NCI-H345 treated with DMSO at 0.1 percent for 48 hours (cell line): ENCODE data around the gene PAPOLB.

Experiments used
- DNase-seq: peaks from one replicate; lab custom pipeline; 2025; ENCODE audit not compliant: unreplicated experiment; lab: John Stamatoyannopoulos, UW

PAPOLB gene

DNA sequence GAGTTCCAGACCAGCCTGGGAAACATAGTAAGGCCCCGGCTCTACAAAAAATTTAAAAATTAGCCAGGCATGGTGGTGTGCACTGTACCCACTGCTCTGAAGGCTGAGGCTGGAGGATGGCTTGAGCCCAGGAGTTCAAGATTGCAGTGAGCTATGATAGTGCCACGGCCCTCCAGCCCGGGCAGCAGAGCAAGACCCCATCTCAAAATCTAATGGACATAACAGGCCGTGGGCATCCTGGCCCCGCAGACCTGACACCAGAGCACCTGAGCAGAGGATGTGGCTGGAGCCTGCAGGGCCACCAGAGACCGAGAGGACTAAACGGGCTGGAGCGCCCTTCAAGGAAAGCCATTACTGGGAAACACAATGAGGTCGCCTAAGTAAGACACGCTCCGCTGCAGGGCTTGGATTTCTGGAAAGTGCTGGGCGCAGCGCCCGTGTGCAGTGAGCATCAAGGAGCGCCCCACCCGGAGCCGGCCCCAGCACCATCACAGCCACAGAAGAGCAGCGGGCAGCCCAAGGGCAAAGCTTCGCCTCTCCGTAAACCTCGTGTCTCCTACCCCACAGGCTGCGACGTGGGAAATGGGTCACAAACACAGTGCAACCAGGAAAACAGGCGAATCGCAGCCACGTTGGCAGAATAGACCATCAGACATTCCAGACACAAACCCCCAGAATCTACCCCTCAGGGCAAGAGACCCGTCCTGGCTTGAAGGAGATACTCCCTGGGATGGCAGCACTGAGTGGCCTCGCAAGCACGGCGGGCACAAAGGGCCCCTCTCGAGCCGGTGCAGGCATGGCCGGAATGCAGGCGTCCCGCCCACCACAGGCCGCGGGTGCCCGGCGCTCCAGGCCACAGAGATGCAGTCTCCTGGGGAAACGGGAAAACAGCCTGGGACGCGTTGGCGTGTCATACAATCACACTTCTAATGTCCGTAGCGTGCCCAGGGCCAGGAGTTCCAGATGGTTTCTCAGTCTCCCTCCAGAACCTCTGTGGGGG lies 16.8 kb upstream of the PAPOLB start:
- DNase-seq: no peak

DNA sequence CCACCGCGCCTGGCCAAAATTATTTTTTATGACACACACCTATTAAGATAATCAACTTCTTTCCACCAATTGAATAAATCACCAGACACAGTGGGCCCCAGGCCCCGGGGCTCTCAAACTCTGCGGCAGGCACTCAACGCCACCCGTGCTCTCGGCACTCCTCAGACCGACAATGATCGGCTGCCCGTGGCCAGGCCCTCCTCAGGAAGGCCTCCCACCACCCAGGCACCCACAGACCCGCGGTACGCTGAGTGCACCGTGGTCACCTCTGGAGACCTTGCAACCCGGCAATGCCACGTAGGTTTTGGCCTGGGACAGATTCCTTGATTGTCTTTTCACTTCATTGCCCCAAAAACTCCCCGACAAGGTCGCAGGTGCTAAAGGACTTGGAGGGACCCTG lies 14.8 kb upstream of the PAPOLB start:
- DNase-seq: no peak

GRCh38 chr7:4875391-4875790 lies 13.6 kb upstream of the PAPOLB start:
- no peak for DNase-seq

GRCh38 chr7:4873071-4873944 lies 11.5 kb upstream of the PAPOLB start:
- DNase-seq: no peak

DNA sequence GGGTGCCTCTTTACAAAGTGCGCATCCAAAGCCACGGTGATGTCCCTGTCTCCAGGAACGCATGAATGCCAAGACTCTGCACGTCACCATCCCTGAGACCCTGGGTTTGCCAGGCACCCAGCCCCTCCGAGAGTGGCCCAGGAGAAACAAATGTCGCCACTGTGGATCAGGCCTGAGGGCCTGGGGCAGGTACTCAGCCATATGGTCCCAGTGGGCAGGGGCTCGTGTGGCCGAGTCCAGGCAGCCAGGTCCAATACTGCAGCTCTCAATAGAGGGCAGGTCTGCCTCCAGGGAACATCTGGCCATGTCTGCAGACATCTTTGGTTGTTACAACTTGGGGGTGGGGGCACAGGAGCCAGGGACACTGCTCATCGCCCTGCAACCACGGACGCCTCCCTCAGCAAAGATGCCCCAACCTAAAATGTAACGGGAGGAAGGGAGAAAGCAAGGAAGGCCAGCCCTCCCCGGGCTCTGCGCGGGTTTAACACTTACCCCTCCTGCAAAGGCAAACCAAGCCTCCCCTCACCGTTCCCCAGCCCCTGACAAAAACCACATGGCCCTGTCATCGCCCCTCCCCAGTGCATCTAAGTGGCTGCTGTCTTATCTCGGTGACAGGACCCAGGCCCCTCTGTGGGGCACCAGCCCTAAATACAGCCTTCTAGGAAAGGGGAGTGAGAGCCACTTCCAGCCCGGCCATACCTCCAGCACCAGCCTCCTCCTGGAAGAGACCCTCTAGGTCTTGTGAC lies 10.3 kb upstream of the PAPOLB start:
- no peak for DNase-seq

- DNase-seq: no peak
These were observed 9.3 kb upstream of the PAPOLB start for GRCh38 chr7:4871056-4871680.

DNA sequence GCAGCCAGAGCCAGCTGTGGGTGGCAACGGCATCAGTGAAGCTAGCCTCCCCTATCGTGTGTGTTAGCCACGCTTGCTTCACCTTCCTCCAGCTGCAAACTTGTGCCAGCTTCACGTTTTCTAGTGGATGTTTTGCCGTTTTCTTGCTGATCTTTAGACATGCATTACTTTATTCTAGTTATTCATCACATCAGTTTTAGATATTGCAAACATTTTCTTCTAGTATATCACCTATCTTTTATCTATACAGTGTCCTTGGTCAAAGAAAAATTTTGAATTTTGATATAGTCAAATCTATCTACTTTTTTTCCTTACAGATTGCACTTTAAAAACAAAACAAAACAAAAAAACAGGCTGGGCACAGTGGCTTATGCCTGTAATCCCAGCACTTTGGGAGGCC lies 6.7 kb upstream of the PAPOLB start:
- no peak for DNase-seq

DNA sequence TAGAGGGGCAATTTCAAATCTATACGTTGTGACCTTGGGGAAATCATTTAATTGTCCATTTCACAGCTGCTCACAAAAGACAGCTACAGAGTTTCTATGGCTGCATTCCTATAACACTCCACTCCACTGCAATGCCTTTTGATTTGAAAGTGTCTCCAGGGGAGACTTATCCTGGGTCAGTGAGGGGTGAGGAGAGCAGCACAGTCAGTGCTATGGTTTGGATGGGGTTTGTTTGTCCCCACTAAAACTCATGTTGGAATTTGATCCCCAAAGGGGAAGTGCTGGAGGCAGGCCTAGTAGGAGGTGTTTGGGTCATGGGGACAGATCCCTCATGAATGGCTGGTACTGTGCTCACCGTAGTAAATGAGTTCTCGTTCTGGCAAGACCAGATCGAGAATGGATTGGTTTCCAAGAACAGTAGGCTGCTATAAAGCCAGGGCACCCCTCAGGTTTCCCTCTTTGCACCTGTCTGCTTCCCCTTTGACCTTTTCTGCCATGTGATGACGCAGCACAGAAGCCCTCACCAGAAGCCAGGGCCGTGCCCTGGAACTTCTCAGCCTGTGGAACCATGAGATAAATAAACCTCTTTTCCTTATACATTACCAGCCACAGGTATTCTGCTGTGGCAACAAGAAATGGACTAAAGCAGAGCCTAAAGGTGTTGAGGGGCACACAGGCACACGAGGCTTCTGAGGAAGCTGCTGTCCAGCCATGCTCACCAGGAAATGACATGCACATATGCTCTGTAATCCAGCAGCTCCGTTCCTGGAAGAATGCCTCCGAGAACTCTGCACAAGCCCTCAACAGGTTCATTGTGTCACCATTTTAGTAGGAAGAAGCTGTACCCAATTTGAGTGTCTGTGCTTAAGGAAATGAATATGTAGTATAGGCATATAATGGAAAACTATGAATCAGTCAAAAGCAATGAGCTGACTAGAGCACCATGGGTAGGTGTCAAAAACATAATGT lies 5.0 kb upstream of the PAPOLB start:
- DNase-seq: no peak

- DNase-seq: no peak
These were observed 326 bp upstream of the PAPOLB start for GRCh38 chr7:4862156-4862555.

DNA sequence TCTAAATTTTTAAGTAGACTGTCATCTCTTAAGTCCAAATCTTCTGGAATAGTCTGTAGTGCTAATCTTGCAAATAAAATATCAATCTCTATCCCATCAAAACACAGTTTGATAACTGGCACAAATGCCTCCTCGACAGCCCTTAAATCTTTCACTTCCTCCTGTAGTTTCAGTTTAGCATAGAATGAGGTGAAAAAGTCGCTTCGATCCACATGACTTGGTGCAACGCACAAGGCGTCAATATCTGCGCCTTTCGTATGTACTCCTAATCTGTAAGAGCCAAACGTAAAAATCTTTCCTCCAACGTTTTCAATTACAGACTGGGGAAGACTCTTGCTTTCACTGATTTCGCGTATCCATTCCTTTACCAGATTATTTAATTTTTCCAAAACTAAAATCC lies 603 bp downstream of the PAPOLB start:
- no peak for DNase-seq

- no peak for DNase-seq
These were observed 4.6 kb downstream of the PAPOLB start for GRCh38 chr7:4857189-4857588.

DNA sequence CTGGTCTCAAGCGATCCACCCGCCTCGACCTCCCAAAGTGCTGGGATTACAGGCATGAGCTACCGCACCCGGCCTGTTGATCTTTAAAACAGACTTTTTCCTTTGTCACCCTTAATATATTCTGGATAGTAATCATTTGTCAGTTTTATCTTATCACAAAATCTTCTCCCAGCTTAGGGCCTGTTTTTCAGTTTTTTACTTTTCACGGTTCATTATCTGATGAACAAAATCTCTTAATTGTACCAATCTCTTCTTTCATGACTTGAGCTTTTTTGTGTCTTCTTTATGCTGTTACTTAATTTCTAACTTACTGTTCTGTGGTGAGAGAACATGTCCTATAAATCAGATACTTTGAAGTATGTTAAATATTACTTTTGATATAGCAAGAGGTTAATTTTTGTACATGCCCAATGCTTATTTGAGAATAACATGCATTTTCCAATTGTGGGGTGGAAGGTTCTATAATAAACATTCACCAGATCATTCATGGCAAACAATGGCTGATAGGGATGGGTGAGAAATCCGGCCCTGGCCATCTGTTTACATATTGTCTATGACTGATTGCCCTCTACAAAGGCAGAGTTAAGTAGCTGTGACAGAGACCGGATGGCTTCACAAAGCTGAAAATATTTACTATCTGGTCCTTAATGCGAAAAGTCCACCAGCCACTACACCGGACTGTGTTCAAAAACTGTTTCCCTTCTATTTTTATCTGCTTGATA lies 5.3 kb downstream of the PAPOLB start:
- no peak for DNase-seq

GRCh38 chr7:4854916-4855315 lies 6.9 kb downstream of the PAPOLB start:
- DNase-seq: no peak

- no peak for DNase-seq
These were observed 10.1 kb downstream of the PAPOLB start for GRCh38 chr7:4851459-4852422.

- DNase-seq: no peak
These were observed 11.5 kb downstream of the PAPOLB start for GRCh38 chr7:4850262-4850795.

GRCh38 chr7:4849390-4849789 lies 12.4 kb downstream of the PAPOLB start:
- peak; percentile 85 for DNase-seq

DNA sequence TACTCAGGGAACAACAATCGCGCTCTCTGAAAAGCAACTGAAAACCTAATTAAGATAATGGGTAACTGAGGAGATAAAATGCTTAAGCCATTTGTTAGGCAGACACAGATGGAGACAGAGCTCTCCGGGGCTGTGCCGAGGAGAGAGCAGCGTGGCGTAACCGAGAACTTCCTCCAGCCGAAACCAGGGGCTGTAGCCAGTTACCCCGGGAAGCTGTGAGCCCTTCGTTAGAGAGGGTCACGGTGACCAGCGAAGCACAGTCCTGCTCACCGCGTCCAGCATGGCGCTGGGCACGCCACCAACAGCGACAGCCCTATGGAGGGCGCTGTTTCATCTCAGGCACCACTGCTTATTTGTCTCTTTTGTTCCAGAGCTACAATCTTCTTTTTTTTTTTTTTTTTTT lies 16.1 kb downstream of the PAPOLB start:
- no peak for DNase-seq
